B cell (primary cell): Measurements from ENCODE around the gene NCBP3.
"Not testable (repeated sequence)": the region's sequence is repeated elsewhere in the genome, so short reads cannot be mapped to it uniquely, and the experiment has no call there.

Source experiments
- CTCF ChIP-seq: fragments of 200-600 bp; IDR thresholded peaks from one replicate; pipeline ENCODE4 v1.8.0; 2022; ENCODE audit warnings: antibody characterized with exemption, mild to moderate bottlenecking
- EZH2 ChIP-seq: IDR thresholded peaks from 2 replicates; pipeline ENCODE4 v1.6.1; 2012; ENCODE audit warnings: borderline replicate concordance, low read depth, mild to moderate bottlenecking, moderate library complexity, low read length; ENCODE audit not compliant: insufficient read depth, poor library complexity, severe bottlenecking

- not testable (repeated sequence) for TF ChIP-seq CTCF, EZH2
Observed at GRCh38 chr17:3854204-3854603, 8.2 kb upstream of the NCBP3 start.
